Naive thymus-derived CD8-positive, alpha-beta T cell (primary cell): ENCODE results near the gene UBE2E2. TPM values are rescaled to one million over a fixed set of nuclear protein-coding genes. Genes with fewer than 3 reads are reported as not detected.
A peak's percentile ranks its signal among the peaks of the same experiment; 100 is the strongest.
"Not testable (repeated sequence)": the region's sequence is repeated elsewhere in the genome, so short reads cannot be mapped to it uniquely, and the experiment has no call there.

Experiments used
- ATAC-seq, 2 donors: fragments of 150-1000 bp; cut with Tn5 transposase in 1 of 2; sonication (Bioruptor Pico), chemical (Tn5 transposase) in 1 of 2; 1 replicate in 1 of 2; 2 replicates in 1 of 2; pipeline ENCODE4 v1.10.0; 2021; ENCODE audit warnings: mild to moderate bottlenecking in 2 of 2, moderate library complexity in 2 of 2
- POLR2A ChIA-PET: fragments of 350-600 bp; sonication (Branson Sonifier 250); formaldehyde crosslinking; loops from one replicate; lab custom pipeline; 2021; ENCODE audit warnings: antibody characterized with exemption; lab: Charles Lee
- DNase-seq, 10 donors: peaks; one replicate each; pipeline versions ENCODE4 v3.0.0 to v3.0.0-alpha.2; 2020 to 2022
- H3K27ac Mint-ChIP-seq, 10 donors: one replicate each; pipeline ENCODE4 v1.8.0; 2020 to 2022; ENCODE audit warnings: mild to moderate bottlenecking in 10 of 10, mixed read lengths in 10 of 10, moderate library complexity in 4 of 10, inconsistent platforms in 1 of 10
- H3K27me3 Mint-ChIP-seq, 5 donors: one replicate each; pipeline ENCODE4 v1.8.0; 2021 to 2022; ENCODE audit warnings: mixed read lengths in 5 of 5
- H3K36me3 Mint-ChIP-seq, 3 donors: one replicate each; pipeline ENCODE4 v1.8.0; 2020 to 2022; ENCODE audit warnings: mixed read lengths in 3 of 3, mild to moderate bottlenecking in 2 of 3, inconsistent platforms in 1 of 3
- H3K4me1 Mint-ChIP-seq, 4 donors: one replicate each; pipeline ENCODE4 v1.8.0; 2021 to 2022; ENCODE audit warnings: mixed read lengths in 4 of 4
- H3K4me3 Mint-ChIP-seq, 10 donors: one replicate each; pipeline ENCODE4 v1.8.0; 2020 to 2022; ENCODE audit warnings: mild to moderate bottlenecking in 10 of 10, mixed read lengths in 10 of 10, moderate library complexity in 6 of 10, inconsistent platforms in 1 of 10
- H3K9me3 Mint-ChIP-seq, 9 donors: one replicate each; pipeline ENCODE4 v1.8.0; 2020 to 2022; ENCODE audit warnings: mixed read lengths in 9 of 9, mild to moderate bottlenecking in 3 of 9, inconsistent platforms in 1 of 9, moderate library complexity in 1 of 9
- polyA plus RNA-seq, 3 donors: library from polyadenylated mRNA; unstranded; fragments of 300-500 nt; fragmentation: Illumina TruSeq; gene quantifications; one replicate each; pipeline ENCODE4 v1.2.3, GENCODE V29; 2021
- total RNA-seq, 8 experiments: library from RNA in 2 of 8; stranded (reverse) in 2 of 8; gene quantifications; one replicate each; pipeline ENCODE4 v1.2.3 and lab custom pipeline; 2021 to 2026

Gene UBE2E2
- total and polyA plus RNA-seq, 5 experiments from 2014 or later = 12.5 to 19.6 (median 14.0) TPM

GRCh38 chr3:23172059-23172458 lies 31.1 kb upstream of the UBE2E2 start:
- no peak for DNase-seq
- Mint-ChIP-seq H3K27me3 (peaks cover 3 to 16% (median 5%) of the 10 kb centered on the region in 5 donors), H3K4me3 (no peak overlapping the region), H3K27ac (no peak overlapping the region), H3K36me3 (peaks cover 0 to 10% (median 4%) of the 10 kb centered on the region in 3 donors), H3K4me1 (no peaks in the 10 kb centered on the region), H3K9me3 (peaks cover 0 to 14% (median 6%) of the 10 kb centered on the region in 9 donors)
- POLR2A ChIA-PET = no interaction called here
- ATAC-seq = no peak

- POLR2A ChIA-PET = no interaction called here
- Mint-ChIP-seq H3K4me3 (no peak overlapping the region), H3K9me3 (peaks cover 2 to 21% (median 8%) of the 10 kb centered on the region in 9 donors), H3K36me3 (peaks cover 0 to 8% (median 4%) of the 10 kb centered on the region in 3 donors), H3K4me1 (no peaks in the 10 kb centered on the region), H3K27me3 (peaks cover 3 to 14% (median 5%) of the 10 kb centered on the region in 5 donors), H3K27ac (peak overlapping the region in 1 of 10 donors; percentile 0)
- ATAC-seq (no peak), DNase-seq (no peak)
These were observed 28.6 kb upstream of the UBE2E2 start for GRCh38 chr3:23174426-23175039.

GRCh38 chr3:23175341-23176083 lies 27.6 kb upstream of the UBE2E2 start:
- POLR2A ChIA-PET = no interaction called here
- Mint-ChIP-seq H3K36me3 (peaks cover 0 to 4% (median 0%) of the 10 kb centered on the region in 3 donors), H3K4me1 (no peaks in the 10 kb centered on the region), H3K9me3 (peaks cover 0 to 11% (median 3%) of the 10 kb centered on the region in 9 donors), H3K4me3 (no peak overlapping the region), H3K27ac (no peak overlapping the region), H3K27me3 (peaks cover 3 to 8% (median 4%) of the 10 kb centered on the region in 5 donors)
- DNase-seq = no peak
- ATAC-seq = no peak

- H3K9me3 Mint-ChIP-seq, POLR2A ChIA-PET, H3K4me3 Mint-ChIP-seq: not testable (repeated sequence)
These were observed 26.3 kb upstream of the UBE2E2 start for GRCh38 chr3:23176839-23177238.

GRCh38 chr3:23182996-23183513 lies 20.1 kb upstream of the UBE2E2 start:
- Mint-ChIP-seq H3K9me3 (no peaks in the 10 kb centered on the region), H3K27ac (no peak overlapping the region), H3K27me3 (peaks cover 0 to 6% (median 4%) of the 10 kb centered on the region in 5 donors), H3K4me3 (no peak overlapping the region), H3K36me3 (no peaks in the 10 kb centered on the region), H3K4me1 (no peaks in the 10 kb centered on the region)
- POLR2A ChIA-PET = no interaction called here
- DNase-seq (no peak), ATAC-seq (no peak)

More at GRCh38 chr3:23176839-23177238, 26.3 kb upstream of the UBE2E2 start:
- H3K36me3 Mint-ChIP-seq, ATAC-seq, H3K4me1 Mint-ChIP-seq, DNase-seq, H3K27ac Mint-ChIP-seq, H3K27me3 Mint-ChIP-seq: not testable (repeated sequence)

GRCh38 chr3:23183731-23184130 lies 19.4 kb upstream of the UBE2E2 start:
- Mint-ChIP-seq H3K27ac (no peak overlapping the region), H3K27me3 (peaks cover 0 to 6% (median 4%) of the 10 kb centered on the region in 5 donors), H3K4me1 (no peaks in the 10 kb centered on the region), H3K36me3 (no peaks in the 10 kb centered on the region), H3K4me3 (no peak overlapping the region), H3K9me3 (no peaks in the 10 kb centered on the region)
- no peak for DNase-seq
- ATAC-seq = no peak
- POLR2A ChIA-PET = no interaction called here

GRCh38 chr3:23185861-23186260 lies 17.3 kb upstream of the UBE2E2 start:
- peak overlapping the region in 1 of 10 donors; percentile 5 for H3K27ac Mint-ChIP-seq
- peaks cover 0 to 3% (median 0%) of the 10 kb centered on the region in 4 donors for H3K4me1 Mint-ChIP-seq
- no peak for DNase-seq
- POLR2A ChIA-PET = no interaction called here
- ATAC-seq = no peak
- no peaks in the 10 kb centered on the region for H3K9me3 Mint-ChIP-seq
- H3K4me3 Mint-ChIP-seq = no peak overlapping the region
- H3K27me3 Mint-ChIP-seq = peaks cover 0 to 7% (median 6%) of the 10 kb centered on the region in 5 donors
- no peaks in the 10 kb centered on the region for H3K36me3 Mint-ChIP-seq

GRCh38 chr3:23189187-23189586 lies 13.9 kb upstream of the UBE2E2 start:
- no peak for DNase-seq
- ATAC-seq = no peak
- Mint-ChIP-seq H3K27ac (no peak overlapping the region), H3K4me3 (no peak overlapping the region), H3K9me3 (no peaks in the 10 kb centered on the region), H3K27me3 (peaks cover 4 to 11% (median 7%) of the 10 kb centered on the region in 5 donors), H3K4me1 (peaks cover 0 to 3% (median 0%) of the 10 kb centered on the region in 4 donors), H3K36me3 (no peaks in the 10 kb centered on the region)
- POLR2A ChIA-PET = no interaction called here

- Mint-ChIP-seq H3K36me3 (no peaks in the 10 kb centered on the region), H3K27ac (no peak overlapping the region), H3K9me3 (no peaks in the 10 kb centered on the region), H3K27me3 (peaks cover 0 to 7% (median 6%) of the 10 kb centered on the region in 5 donors), H3K4me3 (no peak overlapping the region), H3K4me1 (peaks cover 0 to 3% (median 0%) of the 10 kb centered on the region in 4 donors)
- ATAC-seq (no peak), DNase-seq (no peak)
- POLR2A ChIA-PET = no interaction called here
These were observed 10.3 kb upstream of the UBE2E2 start for GRCh38 chr3:23192816-23193215.

- Mint-ChIP-seq H3K27ac (no peak overlapping the region), H3K4me1 (peaks cover 0 to 3% (median 0%) of the 10 kb centered on the region in 4 donors), H3K27me3 (peaks cover 0 to 7% (median 5%) of the 10 kb centered on the region in 5 donors), H3K36me3 (no peaks in the 10 kb centered on the region), H3K9me3 (no peaks in the 10 kb centered on the region), H3K4me3 (no peak overlapping the region)
- POLR2A ChIA-PET = no interaction called here
- ATAC-seq = no peak
- DNase-seq = no peak
These were observed 9.3 kb upstream of the UBE2E2 start for GRCh38 chr3:23193831-23194230.

GRCh38 chr3:23198801-23199200 lies 4.3 kb upstream of the UBE2E2 start:
- ATAC-seq (no peak), DNase-seq (no peak)
- H3K4me3 Mint-ChIP-seq = no peak overlapping the region
- H3K4me1 Mint-ChIP-seq = peaks cover 7 to 12% (median 10%) of the 10 kb centered on the region in 4 donors
- POLR2A ChIA-PET = no interaction called here
- no peaks in the 10 kb centered on the region for H3K9me3 Mint-ChIP-seq
- no peaks in the 10 kb centered on the region for H3K36me3 Mint-ChIP-seq
- no peaks in the 10 kb centered on the region for H3K27me3 Mint-ChIP-seq
- H3K27ac Mint-ChIP-seq = no peak overlapping the region

- Mint-ChIP-seq H3K27ac (no peak overlapping the region), H3K36me3 (no peaks in the 10 kb centered on the region), H3K4me3 (no peak overlapping the region), H3K27me3 (no peaks in the 10 kb centered on the region), H3K9me3 (no peaks in the 10 kb centered on the region), H3K4me1 (peaks cover 12 to 19% (median 15%) of the 10 kb centered on the region in 4 donors)
- POLR2A ChIA-PET = no interaction called here
- DNase-seq (no peak), ATAC-seq (no peak)
These were observed 3.5 kb upstream of the UBE2E2 start for GRCh38 chr3:23199649-23200048.
